WTC11 (cell line): ENCODE results near the gene ATXN7. TPM values are rescaled to one million over a fixed set of nuclear protein-coding genes. Genes with fewer than 3 reads are reported as not detected.

ENCODE experiments used
- ATAC-seq: fragments of 200-7000 bp; cut with Tn5 transposase; 2 replicates; pipeline ENCODE4 v1.10.0; 2021; ENCODE audit warnings: mild to moderate bottlenecking, moderate library complexity
- CTCF ChIA-PET: fragments of 300-600 bp; sonication (Branson Sonifier 250); formaldehyde crosslinking; loops from one replicate; lab custom pipeline; 2021; ENCODE audit warnings: antibody characterized with exemption; lab: Charles Lee
- POLR2A ChIA-PET: fragments of 350-600 bp; sonication (Branson Sonifier 250); formaldehyde crosslinking; loops from one replicate; lab custom pipeline; 2021; ENCODE audit warnings: antibody characterized with exemption; lab: Charles Lee
- DNase-seq: peaks from one replicate; pipeline ENCODE4 v3.0.0; 2021; ENCODE audit warnings: low spot score
- H3K27ac Mint-ChIP-seq: 2 replicates; pipeline ENCODE4 v1.8.0; 2021; ENCODE audit warnings: mixed read lengths
- H3K27me3 Mint-ChIP-seq: 2 replicates; pipeline ENCODE4 v1.8.0; 2021; ENCODE audit warnings: low read depth, mild to moderate bottlenecking, moderate library complexity, mixed read lengths
- H3K36me3 Mint-ChIP-seq: 2 replicates; pipeline ENCODE4 v1.8.0; 2021; ENCODE audit warnings: mixed read lengths
- H3K4me1 Mint-ChIP-seq: 2 replicates; pipeline ENCODE4 v1.8.0; 2022; ENCODE audit warnings: mixed read lengths
- H3K4me3 Mint-ChIP-seq: 2 replicates; pipeline ENCODE4 v1.8.0; 2021; ENCODE audit warnings: mild to moderate bottlenecking, moderate library complexity, mixed read lengths
- H3K9me3 Mint-ChIP-seq: 2 replicates; pipeline ENCODE4 v1.8.0; 2021; ENCODE audit warnings: mixed read lengths
- CBFB ChIP-seq: sonication (generic); formaldehyde crosslinking; IDR thresholded peaks from 2 replicates; pipeline ENCODE4 v1.8.1; 2022; ENCODE audit warnings: mild to moderate bottlenecking, low read depth, missing genetic modification reagents
- CDX4 ChIP-seq: fragments of 250-450 bp; sonication (Bioruptor Pico); IDR thresholded peaks from 2 replicates; pipeline ENCODE4 v1.9.0; 2021; ENCODE audit warnings: moderate library complexity, mild to moderate bottlenecking, inconsistent platforms, borderline replicate concordance
- CREM ChIP-seq: sonication (generic); formaldehyde crosslinking; IDR thresholded peaks from 2 replicates; pipeline ENCODE4 v1.8.1; 2022; ENCODE audit warnings: mild to moderate bottlenecking, missing genetic modification reagents, moderate library complexity
- E2F1 ChIP-seq: sonication (generic); formaldehyde crosslinking; IDR thresholded peaks from 2 replicates; pipeline ENCODE4 v1.8.0; 2022; ENCODE audit warnings: mild to moderate bottlenecking, missing genetic modification reagents
- EMX1 ChIP-seq: fragments of 250-450 bp; sonication (Bioruptor Pico); IDR thresholded peaks from 2 replicates; pipeline ENCODE4 v1.8.0; 2021; ENCODE audit warnings: mild to moderate bottlenecking
- ERG ChIP-seq: fragments of 250-450 bp; sonication (Bioruptor Pico); IDR thresholded peaks from 2 replicates; pipeline ENCODE4 v1.8.0; 2021; ENCODE audit warnings: mild to moderate bottlenecking
- ESRRA ChIP-seq: sonication (generic); formaldehyde crosslinking; IDR thresholded peaks from 2 replicates; pipeline ENCODE4 v1.8.1; 2022; ENCODE audit warnings: mild to moderate bottlenecking, missing genetic modification reagents, borderline replicate concordance
- FOXP1 ChIP-seq: sonication (generic); formaldehyde crosslinking; IDR thresholded peaks from 2 replicates; pipeline ENCODE4 v1.8.0; 2022; ENCODE audit warnings: missing genetic modification reagents, mild to moderate bottlenecking, moderate library complexity, borderline replicate concordance
- GABPB1 ChIP-seq: sonication (generic); formaldehyde crosslinking; IDR thresholded peaks from 2 replicates; pipeline ENCODE4 v1.8.1; 2023; ENCODE audit warnings: mild to moderate bottlenecking, missing genetic modification reagents
- GRHL2 ChIP-seq: fragments of 250-450 bp; sonication (Bioruptor Pico); IDR thresholded peaks from 2 replicates; pipeline ENCODE4 v1.8.0; 2022; ENCODE audit warnings: mild to moderate bottlenecking, moderate library complexity; ENCODE audit not compliant: insufficient replicate concordance, severe bottlenecking
- NFYB ChIP-seq: sonication (generic); formaldehyde crosslinking; conservative IDR thresholded peaks from 2 replicates; pipeline ENCODE4 v1.8.0; 2022; ENCODE audit warnings: low read depth, missing genetic modification reagents
- NR3C1 ChIP-seq: sonication (generic); formaldehyde crosslinking; conservative IDR thresholded peaks from 2 replicates; pipeline ENCODE4 v1.8.1; 2023; ENCODE audit warnings: low read depth, mild to moderate bottlenecking, missing genetic modification reagents
- PRRX2 ChIP-seq: fragments of 250-450 bp; sonication (Bioruptor Pico); IDR thresholded peaks from 2 replicates; pipeline ENCODE4 v1.8.0; 2021; ENCODE audit warnings: mild to moderate bottlenecking
- SP1 ChIP-seq: sonication (generic); formaldehyde crosslinking; conservative IDR thresholded peaks from 2 replicates; pipeline ENCODE4 v1.8.1; 2022; ENCODE audit warnings: missing genetic modification reagents
- USF2 ChIP-seq: sonication (generic); formaldehyde crosslinking; IDR thresholded peaks from 2 replicates; pipeline ENCODE4 v1.8.1; 2023; ENCODE audit warnings: mild to moderate bottlenecking, missing genetic modification reagents, moderate library complexity
- ZBTB43 ChIP-seq: sonication (generic); formaldehyde crosslinking; IDR thresholded peaks from 2 replicates; pipeline ENCODE4 v1.8.1; 2023; ENCODE audit warnings: mild to moderate bottlenecking, missing genetic modification reagents
- ZNF121 ChIP-seq: sonication (generic); formaldehyde crosslinking; IDR thresholded peaks from 2 replicates; pipeline ENCODE4 v1.8.0; 2023; ENCODE audit warnings: missing genetic modification reagents
- ZNF416 ChIP-seq: fragments of 250-450 bp; sonication (Bioruptor Pico); IDR thresholded peaks from 2 replicates; pipeline ENCODE4 v1.9.0; 2021; ENCODE audit warnings: mild to moderate bottlenecking, inconsistent platforms
- total RNA-seq: library from RNA; stranded (reverse); gene quantifications from 3 replicates; pipeline ENCODE4 v1.2.3, GENCODE V29; 2021
- TF ChIP-seq, protein P1 (sequence below): fragments of 250-450 bp; sonication (Bioruptor Pico); IDR thresholded peaks from 2 replicates; pipeline ENCODE4 v1.9.0; 2021; ENCODE audit warnings: mild to moderate bottlenecking
- TF ChIP-seq, protein P2 (sequence below): sonication (generic); formaldehyde crosslinking; conservative IDR thresholded peaks from 2 replicates; pipeline ENCODE4 v1.8.1; 2022; ENCODE audit warnings: mild to moderate bottlenecking, missing genetic modification reagents
- TF ChIP-seq, protein P3 (sequence below): sonication (generic); formaldehyde crosslinking; IDR thresholded peaks from 2 replicates; pipeline ENCODE4 v1.8.0; 2022; ENCODE audit warnings: missing genetic modification reagents
- TF ChIP-seq, protein P4 (sequence below): sonication (generic); formaldehyde crosslinking; IDR thresholded peaks from 2 replicates; pipeline ENCODE4 v1.8.1; 2022; ENCODE audit warnings: low read depth, mild to moderate bottlenecking, moderate library complexity, missing genetic modification reagents, borderline replicate concordance

Gene ATXN7
- total RNA-seq, 1 experiment from 2014 or later: 11.7 TPM

- DNase-seq: no peak
- ChIA-PET CTCF (interaction anchor here (3.5 to 6.0 kb wide), 2 partner anchors 22 to 33 kb away, joined by 13 to 36 read pairs; no protein-coding TSS in a partner anchor), POLR2A (no interaction called here)
- Mint-ChIP-seq H3K4me3 (no peak overlapping the region), H3K27me3 (no peaks in the 10 kb centered on the region), H3K9me3 (no peaks in the 10 kb centered on the region), H3K4me1 (peaks cover 23% of the 10 kb centered on the region), H3K36me3 (peaks cover 45% of the 10 kb centered on the region), H3K27ac (no peak overlapping the region)
- ATAC-seq: no peak
- TF ChIP-seq, protein P1, sequence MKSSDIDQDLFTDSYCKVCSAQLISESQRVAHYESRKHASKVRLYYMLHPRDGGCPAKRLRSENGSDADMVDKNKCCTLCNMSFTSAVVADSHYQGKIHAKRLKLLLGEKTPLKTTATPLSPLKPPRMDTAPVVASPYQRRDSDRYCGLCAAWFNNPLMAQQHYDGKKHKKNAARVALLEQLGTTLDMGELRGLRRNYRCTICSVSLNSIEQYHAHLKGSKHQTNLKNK (CRISPR knock-in tag): no peak
- no peak for TF ChIP-seq NR3C1 (CRISPR knock-in tag)
- TF ChIP-seq, protein P2, sequence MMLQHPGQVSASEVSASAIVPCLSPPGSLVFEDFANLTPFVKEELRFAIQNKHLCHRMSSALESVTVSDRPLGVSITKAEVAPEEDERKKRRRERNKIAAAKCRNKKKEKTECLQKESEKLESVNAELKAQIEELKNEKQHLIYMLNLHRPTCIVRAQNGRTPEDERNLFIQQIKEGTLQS (CRISPR knock-in tag): no peak
- TF ChIP-seq GABPB1 (CRISPR knock-in tag): no peak
- no peak for TF ChIP-seq SP1 (CRISPR knock-in tag)
- TF ChIP-seq USF2 (CRISPR knock-in tag): no peak
- TF ChIP-seq PRRX2 (CRISPR knock-in tag): no peak
- no peak for TF ChIP-seq ZNF121 (CRISPR knock-in tag)
- TF ChIP-seq EMX1 (CRISPR knock-in tag): no peak
- no peak for TF ChIP-seq ZBTB43
- TF ChIP-seq CREM (CRISPR knock-in tag): no peak
- TF ChIP-seq E2F1 (CRISPR knock-in tag): no peak
- TF ChIP-seq CDX4 (CRISPR knock-in tag): no peak
Observed at GRCh38 chr3:63995086-63995485, 131.4 kb downstream of the ATXN7 start.

- peaks cover 30% of the 10 kb centered on the region for H3K36me3 Mint-ChIP-seq
- CTCF ChIA-PET: interaction anchor here (1.0 kb wide), 2 partner anchors 37 to 104 kb away, joined by 3 read pairs; no protein-coding TSS in a partner anchor
- TF ChIP-seq ZNF416 (CRISPR knock-in tag) (no peak), FOXP1 (CRISPR knock-in tag) (no peak), GABPB1 (CRISPR knock-in tag) (no peak), GRHL2 (CRISPR knock-in tag) (no peak), ESRRA (CRISPR knock-in tag) (no peak), NFYB (CRISPR knock-in tag) (no peak), PRRX2 (CRISPR knock-in tag) (no peak), ERG (no peak), CBFB (CRISPR knock-in tag) (no peak), NR3C1 (CRISPR knock-in tag) (no peak), CREM (CRISPR knock-in tag) (no peak)
- TF ChIP-seq, protein P3, sequence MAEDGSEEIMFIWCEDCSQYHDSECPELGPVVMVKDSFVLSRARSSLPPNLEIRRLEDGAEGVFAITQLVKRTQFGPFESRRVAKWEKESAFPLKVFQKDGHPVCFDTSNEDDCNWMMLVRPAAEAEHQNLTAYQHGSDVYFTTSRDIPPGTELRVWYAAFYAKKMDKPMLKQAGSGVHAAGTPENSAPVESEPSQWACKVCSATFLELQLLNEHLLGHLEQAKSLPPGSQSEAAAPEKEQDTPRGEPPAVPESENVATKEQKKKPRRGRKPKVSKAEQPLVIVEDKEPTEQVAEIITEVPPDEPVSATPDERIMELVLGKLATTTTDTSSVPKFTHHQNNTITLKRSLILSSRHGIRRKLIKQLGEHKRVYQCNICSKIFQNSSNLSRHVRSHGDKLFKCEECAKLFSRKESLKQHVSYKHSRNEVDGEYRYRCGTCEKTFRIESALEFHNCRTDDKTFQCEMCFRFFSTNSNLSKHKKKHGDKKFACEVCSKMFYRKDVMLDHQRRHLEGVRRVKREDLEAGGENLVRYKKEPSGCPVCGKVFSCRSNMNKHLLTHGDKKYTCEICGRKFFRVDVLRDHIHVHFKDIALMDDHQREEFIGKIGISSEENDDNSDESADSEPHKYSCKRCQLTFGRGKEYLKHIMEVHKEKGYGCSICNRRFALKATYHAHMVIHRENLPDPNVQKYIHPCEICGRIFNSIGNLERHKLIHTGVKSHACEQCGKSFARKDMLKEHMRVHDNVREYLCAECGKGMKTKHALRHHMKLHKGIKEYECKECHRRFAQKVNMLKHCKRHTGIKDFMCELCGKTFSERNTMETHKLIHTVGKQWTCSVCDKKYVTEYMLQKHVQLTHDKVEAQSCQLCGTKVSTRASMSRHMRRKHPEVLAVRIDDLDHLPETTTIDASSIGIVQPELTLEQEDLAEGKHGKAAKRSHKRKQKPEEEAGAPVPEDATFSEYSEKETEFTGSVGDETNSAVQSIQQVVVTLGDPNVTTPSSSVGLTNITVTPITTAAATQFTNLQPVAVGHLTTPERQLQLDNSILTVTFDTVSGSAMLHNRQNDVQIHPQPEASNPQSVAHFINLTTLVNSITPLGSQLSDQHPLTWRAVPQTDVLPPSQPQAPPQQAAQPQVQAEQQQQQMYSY (CRISPR knock-in tag): no peak
- TF ChIP-seq, protein P4, sequence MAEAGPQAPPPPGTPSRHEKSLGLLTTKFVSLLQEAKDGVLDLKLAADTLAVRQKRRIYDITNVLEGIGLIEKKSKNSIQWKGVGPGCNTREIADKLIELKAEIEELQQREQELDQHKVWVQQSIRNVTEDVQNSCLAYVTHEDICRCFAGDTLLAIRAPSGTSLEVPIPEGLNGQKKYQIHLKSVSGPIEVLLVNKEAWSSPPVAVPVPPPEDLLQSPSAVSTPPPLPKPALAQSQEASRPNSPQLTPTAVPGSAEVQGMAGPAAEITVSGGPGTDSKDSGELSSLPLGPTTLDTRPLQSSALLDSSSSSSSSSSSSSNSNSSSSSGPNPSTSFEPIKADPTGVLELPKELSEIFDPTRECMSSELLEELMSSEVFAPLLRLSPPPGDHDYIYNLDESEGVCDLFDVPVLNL (CRISPR knock-in tag): no peak
Observed at GRCh38 chr3:63998852-63999754, 135.4 kb downstream of the ATXN7 start.

More at GRCh38 chr3:63998852-63999754, 135.4 kb downstream of the ATXN7 start:
- DNase-seq (no peak), ATAC-seq (peak; percentile 43; the same call in 1 of the 2 replicates)
- Mint-ChIP-seq H3K27ac (no peak overlapping the region), H3K4me3 (no peak overlapping the region), H3K27me3 (no peaks in the 10 kb centered on the region), H3K9me3 (no peaks in the 10 kb centered on the region), H3K4me1 (peaks cover 23% of the 10 kb centered on the region)
- POLR2A ChIA-PET: no interaction called here
